ENCODE measurements around the gene CANT1.

The CANT1 gene

DNA sequence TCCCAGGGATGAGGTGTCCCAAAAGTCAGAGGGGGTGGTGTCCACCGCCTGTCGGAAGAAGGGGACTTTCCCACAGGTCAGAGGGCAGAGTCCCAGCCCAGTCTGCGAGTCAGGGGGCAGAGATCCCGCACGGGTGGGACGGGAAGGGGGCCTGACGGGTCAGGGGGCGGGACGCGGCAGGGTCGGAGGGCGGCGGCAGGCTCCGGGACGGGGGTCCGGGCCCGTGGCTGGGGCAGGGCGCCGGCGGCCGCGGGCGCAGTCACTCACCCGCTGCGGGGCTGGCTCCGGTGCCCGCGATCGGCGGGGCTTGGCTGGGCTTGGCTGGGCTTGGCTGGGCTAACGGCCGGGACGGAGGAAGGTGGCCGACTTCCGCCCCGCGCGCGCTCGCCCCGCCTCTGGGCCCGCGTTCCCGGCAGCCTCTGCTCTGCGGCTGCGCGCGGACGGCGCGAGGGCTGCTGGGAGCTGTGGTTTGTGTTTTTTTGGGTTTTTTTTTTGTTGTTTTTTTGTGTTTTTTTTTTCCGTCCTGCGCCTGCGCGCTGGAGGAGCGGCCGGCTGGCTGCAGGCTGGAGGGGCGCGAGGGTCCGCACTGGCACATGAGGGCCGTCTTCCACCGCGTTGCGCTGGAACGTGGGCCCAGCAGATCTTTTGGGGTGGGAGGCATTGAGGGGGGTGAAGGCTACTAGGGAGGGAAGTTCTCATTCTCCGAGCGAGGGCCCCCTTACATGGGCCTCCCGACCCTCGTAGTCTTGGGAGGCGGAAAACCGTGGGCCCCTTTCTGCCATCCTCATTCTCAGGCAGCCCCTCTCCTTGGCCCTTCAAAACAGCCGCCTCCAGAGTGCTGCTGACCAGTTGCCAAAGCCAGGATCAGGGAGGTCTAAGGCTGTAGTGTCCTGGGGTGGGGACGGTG lies at the start of gene CANT1:
Gene CANT1, minus strand, starts transcription at position 368 of the 907 bp plus-strand sequence. CDS start 12,142 bp downstream, outside the sequence.
- peak; percentile 60 to 62 for DNase-seq (ENCODE audit: low read depth in 2 of 2)

DNA sequence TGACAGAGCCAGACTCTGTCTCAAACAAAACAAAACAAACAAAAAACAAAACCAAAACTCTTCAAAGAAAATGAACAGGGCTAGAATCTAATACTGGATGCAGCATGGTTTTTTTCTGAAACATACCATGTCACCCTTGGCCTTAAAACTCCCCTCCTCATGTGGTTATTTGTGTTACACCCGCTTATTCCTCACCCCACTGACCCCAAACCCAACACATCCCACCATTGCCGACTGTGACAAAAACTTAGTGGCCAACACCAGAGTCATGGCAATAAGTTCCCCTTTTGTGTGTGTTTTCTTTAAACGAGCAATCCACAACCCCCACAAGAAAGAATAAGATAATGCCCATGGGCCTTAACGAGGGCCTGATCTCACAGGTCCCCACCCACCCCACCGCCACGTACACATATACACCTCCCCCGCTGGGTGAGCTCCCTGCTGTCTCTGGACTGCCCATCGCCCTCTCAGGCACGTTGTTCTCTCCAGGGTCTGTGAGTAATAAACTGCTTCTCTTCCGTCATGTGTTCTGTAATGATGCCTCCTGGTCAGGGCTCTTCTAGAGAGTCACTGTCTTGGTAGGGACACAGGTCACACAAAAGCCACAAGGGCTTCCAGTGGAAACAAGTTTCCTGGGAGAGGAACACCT lies 48.3 kb upstream of the CANT1 start:
- no peak for DNase-seq (ENCODE audit: low read depth in 2 of 2)

DNA sequence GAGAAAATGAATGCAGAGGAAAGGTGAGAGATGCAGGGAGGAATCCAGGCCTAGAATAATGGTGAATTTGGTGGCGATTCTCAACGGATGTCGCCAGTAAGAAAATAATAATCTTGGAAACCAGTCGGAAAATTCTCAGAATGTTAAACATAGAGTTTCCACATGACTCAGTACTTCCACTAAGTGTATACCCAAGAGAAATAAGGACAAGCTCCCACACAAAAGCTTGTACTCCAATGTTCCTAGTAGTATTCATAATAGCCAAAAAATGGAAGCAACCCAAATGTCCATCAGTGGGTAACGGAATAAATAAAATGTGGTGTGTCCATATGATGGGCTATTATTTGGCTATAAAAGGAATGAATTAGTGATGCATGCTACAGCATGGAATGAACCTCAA lies 45.6 kb upstream of the CANT1 start:
- DNase-seq (ENCODE audit: low read depth in 2 of 2): no peak

DNA sequence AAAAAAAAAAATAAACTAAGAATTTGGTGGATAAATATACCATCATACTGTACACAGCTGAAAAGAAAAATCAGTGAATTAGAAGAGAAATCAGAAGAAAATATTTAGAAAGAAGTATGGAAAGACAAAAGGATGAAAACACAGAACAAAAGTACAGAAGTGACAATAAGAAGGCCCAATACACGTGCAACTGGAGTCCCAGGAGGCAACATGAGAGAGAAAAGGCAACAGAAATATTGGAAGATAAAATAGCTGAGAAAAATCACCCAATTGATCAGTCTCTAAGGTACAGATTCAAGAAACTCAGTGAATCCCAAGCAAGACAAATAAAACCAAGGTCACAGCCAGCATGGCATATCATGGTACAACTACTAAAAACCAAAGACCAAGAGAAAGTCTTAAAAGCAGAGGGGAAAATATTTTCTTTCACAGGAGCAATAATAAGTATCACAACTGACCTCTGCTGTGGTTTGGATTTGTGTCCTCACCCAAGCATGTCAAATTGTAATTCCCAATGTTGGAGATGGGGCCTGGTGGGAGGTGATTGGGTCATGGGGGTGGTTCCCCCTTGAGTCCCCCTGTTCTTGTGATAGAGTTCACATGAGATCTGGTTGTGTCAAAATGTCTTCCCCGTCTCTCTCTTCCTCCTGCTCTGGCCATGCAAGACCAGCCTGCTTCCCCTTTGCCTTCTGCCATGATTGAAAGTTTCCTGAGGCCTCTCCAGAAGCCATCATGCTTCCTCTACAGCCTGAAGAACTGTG lies 44.8 kb upstream of the CANT1 start:
- DNase-seq (ENCODE audit: low read depth in 2 of 2): no peak

DNA sequence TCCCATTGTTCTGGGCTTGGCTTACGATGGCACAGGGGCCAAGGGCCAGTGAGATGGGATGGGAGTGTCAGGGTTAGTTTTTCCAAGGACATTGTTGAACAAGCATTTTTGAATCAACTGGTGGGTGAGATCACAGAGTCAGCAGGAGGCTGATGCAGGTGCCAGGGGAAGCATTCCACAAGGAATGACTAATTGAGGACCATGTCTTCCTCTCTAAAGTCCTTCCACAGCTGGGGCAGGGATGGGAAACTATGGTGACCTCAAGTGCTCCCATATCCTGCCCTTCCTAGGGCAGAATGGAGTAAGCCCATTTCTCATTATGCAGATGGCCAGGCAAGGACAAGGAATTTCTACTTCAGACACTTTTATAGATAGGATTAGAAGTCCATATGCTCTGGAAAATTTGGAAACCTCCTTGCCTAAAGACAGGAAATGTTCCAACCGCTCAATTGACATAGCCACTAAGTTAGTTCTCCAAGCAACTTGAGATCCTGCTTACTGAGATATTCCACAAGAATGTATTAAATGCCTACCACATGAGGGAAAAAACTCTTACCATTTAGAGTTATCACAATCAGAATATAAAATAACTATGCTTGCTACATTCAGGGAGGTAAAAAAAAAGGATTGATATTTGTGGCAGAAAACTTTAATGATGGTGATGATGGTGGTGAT lies 43.8 kb upstream of the CANT1 start:
- no peak for DNase-seq (ENCODE audit: low read depth in 2 of 2)

DNA sequence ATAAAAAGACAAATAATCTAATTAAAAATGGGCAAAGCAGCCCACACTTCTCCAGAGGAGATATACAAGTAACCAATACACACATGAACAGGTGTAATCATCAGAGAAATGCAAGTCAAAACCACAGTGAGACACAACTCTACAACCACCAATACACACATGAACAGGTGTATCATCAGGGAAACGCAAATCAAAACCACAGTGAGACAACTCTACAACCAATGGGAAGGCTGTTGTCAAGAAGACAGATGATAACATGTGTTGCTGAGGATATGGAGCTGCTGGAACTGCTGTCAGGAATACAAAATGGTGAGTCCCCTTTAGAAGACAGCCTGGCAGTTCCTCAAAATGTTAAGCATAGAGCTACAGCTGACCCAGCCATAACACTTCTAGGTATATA lies 42.6 kb upstream of the CANT1 start:
- DNase-seq (ENCODE audit: low read depth in 2 of 2): no peak

DNA sequence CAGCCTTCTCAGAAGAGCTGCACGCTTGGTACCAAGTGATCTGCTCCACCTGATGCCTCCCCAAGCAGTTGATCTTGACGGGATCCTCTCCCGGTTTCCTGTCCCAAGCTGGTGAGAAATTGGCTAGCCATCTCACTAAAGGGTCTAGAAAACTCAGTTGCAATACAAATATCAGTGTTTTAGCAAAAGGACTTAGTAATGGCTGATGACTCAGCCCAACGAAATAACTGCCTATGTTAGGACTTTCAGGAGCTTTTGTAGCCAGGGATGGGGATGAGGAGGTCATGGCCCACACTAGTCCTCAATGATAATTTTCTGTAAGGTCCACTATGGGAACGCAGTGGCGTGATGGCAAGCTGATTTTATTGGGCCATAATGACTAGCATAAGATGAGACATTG lies 41.7 kb upstream of the CANT1 start:
- DNase-seq (ENCODE audit: low read depth in 2 of 2): no peak

DNA sequence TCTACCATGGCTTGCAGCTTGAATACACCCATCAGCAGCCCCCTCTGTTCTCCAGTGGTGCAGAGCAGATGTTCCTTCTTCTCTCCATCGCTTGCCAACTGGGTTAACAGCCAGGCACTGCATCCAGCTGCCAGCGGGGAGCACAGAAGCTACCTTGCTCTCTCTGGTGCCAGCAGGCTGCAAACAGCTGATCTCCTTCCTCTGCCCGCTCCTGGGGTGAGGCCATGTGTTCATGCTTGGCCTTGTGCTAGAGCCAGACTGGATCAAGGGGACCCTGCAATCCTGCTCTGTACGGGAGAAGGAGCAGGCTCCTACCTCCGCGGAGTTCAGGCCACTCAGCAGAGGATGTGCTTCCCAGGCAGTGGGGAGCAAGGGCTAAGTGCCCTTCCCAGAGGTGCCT lies 41.0 kb upstream of the CANT1 start:
- no peak for DNase-seq (ENCODE audit: low read depth in 2 of 2)

DNA sequence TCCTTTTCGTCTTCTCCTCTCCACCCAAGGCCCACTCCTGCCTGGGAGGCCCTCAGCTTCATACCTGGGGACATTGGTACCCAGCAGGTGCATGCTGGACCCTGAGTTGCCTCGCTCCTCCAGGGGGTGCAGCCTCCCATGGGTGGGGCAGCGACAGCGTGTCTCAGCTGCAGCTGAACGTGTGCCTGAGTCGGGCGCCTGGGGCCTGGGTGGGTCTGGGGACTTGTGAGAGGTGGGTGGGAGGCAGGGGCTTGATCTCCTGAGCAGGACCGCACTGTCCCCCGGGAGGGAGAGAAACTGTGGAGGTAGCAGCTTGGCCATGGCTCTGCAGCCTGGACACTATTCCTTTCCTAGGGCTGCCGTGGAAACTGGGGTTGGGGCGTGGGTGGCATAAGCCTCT lies 40.3 kb upstream of the CANT1 start:
- DNase-seq (ENCODE audit: low read depth in 2 of 2): no peak

DNA sequence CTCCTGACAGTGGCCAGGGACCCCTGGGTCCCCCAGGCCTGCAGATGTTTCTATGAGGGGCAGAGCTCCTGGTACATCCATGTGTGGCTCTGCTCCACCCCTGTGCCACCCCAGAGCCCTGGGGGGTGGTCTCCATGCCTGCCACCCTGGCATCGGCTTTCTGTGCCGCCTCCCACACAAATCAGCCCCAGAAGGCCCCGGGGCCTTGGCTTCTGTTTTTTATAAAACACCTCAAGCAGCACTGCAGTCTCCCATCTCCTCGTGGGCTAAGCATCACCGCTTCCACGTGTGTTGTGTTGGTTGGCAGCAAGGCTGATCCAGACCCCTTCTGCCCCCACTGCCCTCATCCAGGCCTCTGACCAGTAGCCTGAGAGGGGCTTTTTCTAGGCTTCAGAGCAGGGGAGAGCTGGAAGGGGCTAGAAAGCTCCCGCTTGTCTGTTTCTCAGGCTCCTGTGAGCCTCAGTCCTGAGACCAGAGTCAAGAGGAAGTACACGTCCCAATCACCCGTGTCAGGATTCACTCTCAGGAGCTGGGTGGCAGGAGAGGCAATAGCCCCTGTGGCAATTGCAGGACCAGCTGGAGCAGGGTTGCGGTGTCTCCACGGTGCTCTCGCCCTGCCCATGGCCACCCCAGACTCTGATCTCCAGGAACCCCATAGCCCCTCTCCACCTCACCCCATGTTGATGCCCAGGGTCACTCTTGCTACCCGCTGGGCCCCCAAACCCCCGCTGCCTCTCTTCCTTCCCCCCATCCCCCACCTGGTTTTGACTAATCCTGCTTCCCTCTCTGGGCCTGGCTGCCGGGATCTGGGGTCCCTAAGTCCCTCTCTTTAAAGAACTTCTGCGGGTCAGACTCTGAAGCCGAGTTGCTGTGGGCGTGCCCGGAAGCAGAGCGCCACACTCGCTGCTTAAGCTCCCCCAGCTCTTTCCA lies 39.5 kb upstream of the CANT1 start:
- DNase-seq (ENCODE audit: low read depth in 2 of 2): no peak

DNA sequence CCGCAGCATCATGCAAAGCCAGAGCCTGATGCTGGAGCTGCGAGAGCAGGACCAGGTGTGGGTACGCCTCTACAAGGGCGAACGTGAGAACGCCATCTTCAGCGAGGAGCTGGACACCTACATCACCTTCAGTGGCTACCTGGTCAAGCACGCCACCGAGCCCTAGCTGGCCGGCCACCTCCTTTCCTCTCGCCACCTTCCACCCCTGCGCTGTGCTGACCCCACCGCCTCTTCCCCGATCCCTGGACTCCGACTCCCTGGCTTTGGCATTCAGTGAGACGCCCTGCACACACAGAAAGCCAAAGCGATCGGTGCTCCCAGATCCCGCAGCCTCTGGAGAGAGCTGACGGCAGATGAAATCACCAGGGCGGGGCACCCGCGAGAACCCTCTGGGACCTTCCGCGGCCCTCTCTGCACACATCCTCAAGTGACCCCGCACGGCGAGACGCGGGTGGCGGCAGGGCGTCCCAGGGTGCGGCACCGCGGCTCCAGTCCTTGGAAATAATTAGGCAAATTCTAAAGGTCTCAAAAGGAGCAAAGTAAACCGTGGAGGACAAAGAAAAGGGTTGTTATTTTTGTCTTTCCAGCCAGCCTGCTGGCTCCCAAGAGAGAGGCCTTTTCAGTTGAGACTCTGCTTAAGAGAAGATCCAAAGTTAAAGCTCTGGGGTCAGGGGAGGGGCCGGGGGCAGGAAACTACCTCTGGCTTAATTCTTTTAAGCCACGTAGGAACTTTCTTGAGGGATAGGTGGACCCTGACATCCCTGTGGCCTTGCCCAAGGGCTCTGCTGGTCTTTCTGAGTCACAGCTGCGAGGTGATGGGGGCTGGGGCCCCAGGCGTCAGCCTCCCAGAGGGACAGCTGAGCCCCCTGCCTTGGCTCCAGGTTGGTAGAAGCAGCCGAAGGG lies 38.6 kb upstream of the CANT1 start:
- no peak for DNase-seq (ENCODE audit: low read depth in 2 of 2)

DNA sequence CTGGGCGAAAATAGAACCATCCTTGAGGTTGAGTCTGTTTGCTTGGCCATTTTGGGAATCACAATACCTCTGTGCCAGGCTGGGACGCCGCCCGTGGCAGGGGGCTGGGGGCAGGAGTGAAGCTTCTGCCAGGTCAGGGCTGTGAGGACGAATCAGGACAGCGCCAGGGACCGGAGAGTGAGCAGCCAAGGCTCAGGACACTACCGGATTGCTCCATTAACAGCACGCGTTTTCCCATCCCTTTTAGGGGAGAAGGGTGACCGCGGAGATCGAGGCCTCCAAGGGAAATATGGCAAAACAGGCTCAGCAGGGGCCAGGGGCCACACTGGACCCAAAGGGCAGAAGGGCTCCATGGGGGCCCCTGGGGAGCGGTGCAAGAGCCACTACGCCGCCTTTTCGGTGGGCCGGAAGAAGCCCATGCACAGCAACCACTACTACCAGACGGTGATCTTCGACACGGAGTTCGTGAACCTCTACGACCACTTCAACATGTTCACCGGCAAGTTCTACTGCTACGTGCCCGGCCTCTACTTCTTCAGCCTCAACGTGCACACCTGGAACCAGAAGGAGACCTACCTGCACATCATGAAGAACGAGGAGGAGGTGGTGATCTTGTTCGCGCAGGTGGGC lies 37.8 kb upstream of the CANT1 start:
- DNase-seq (ENCODE audit: low read depth in 2 of 2): no peak

DNA sequence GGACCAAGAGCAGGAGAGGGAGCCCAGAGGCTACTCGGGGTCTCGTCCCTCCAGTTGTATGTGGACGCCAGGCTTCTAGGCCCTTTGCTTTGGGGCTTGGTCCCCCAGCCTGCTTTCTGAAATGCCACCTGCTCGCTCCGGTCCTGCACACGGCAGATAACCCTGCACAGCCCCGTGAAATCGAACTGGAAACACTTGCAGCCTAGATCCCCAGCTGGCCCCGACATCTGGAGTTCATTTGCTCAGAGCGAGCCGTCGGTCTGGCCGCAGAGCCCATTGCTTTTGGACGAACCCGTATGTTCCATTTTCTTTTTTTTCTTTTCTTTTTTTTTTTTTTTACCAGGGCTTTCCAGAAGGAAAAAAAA lies 37.3 kb upstream of the CANT1 start:
- DNase-seq (ENCODE audit: low read depth in 2 of 2): no peak

DNA sequence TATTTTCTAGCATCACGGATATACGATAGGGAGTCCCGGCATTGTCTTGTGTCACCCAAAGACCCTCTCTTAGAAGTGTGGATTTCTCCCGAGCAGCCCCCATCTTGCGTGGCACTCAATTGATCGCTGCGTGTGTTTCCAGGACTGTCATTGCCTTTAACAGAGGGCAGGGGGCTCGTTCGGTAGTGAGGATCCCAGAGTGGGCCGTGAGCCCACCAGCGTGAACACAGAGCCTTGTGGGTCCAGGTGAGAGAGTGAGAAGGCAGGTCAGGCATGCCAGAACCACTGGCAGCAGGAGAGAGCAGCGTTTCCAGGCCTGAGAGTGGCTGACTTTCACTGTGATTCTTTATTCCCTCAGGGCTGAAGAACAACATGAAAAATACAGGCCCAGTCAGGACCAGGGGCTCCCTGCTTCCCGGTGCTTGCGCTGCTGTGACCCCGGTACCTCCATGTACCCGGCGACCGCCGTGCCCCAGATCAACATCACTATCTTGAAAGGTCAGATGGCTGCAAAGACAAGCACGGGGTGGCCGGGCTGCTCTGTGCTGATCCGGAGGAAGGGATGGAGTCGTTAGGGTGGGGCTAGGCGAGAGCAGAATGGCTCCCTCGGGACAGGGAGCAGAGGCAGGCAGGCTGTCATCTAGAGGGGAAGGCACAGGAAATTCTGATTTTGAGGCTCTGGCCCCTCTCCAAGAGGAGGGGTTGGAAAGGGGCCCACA lies 36.8 kb upstream of the CANT1 start:
- no peak for DNase-seq (ENCODE audit: low read depth in 2 of 2)

DNA sequence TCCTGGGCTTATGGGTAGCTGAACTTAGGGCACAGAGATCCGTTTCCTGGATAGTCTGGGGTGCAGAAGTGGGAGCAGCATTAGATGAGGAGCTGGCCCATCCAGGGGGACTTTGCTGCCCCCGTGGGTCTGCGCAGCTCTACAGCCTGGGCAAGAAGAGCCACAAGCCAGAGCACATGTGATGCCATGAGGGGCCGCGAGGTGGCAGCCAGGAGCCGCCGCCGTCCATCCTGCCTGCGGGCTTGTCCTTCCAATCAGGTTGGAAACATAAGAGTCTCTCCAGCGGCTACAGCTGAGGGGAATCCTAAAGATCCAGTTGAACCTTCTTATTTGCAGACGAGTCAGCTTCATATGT lies 36.3 kb upstream of the CANT1 start:
- DNase-seq (ENCODE audit: low read depth in 2 of 2): no peak

DNA sequence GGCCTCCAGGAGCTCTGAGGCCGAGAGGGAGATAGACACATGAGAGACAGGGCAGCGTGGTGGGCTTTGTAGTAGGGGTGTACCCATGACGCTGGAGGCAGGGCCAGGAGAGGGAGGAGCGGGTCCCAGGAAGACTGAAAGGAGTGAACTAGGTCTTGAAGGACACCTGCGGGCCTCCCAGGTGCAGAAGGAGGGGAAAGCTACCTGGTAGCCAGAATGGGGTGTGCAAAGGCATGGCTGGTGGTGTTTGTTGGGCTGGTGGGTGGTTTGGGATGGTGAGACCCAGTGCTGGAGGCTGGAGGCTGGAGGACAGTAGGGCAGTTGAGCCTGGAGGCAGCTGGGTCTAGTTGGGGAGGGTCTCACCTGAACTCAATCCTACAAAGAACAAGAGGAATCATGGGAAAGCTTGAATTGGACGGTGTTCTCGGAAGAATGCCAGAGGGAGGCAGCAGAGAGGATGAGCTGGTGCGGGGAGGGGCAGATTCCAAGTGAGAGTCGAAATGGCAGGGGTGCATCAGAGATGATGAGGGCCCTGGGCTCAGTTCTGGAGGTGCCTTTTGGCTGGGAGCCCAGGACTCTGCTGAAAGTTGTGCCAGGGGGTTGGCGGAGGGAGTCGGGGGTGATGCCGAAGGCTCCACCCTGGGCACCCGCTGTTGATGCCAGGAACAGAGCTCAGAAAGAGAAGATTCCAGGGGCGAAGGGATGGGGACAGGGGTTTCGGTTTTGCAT lies 35.6 kb upstream of the CANT1 start:
- no peak for DNase-seq (ENCODE audit: low read depth in 2 of 2)

DNA sequence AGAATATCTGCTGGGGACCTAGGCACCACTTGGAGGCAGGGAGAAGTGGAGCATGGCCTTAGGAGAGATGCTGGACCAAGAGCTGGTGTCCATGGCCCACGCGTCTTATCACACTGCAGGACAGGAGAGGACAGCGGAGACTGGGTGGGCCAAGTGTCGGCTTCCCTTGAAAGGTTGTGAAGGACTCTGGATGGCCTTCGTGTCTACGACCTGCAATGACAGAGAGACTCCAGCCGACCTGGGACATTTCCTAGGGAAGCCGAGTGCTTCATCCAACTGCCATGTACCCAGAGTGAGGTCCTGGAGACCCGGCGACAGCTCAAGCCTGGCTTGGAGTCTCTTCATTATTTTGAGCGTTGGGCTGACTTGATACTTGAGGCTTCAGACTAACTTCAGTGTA lies 34.9 kb upstream of the CANT1 start:
- DNase-seq (ENCODE audit: low read depth in 2 of 2): no peak

DNA sequence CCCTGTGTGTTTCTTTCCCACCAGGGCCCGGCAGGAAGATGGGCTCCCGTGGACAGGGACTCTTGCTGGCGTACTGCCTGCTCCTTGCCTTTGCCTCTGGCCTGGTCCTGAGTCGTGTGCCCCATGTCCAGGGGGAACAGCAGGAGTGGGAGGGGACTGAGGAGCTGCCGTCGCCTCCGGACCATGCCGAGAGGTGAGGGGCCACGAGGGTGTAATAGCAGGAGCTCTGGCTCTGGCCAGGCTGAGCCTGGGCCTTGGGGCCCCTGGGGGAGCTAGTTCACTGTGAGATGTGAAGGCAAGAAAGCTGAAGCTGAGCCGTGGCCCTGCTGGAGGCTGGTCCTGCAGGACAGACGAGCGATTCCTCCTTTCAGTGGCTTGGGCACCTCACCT lies 34.4 kb upstream of the CANT1 start:
- no peak for DNase-seq (ENCODE audit: low read depth in 2 of 2)
